GM19238 (cell line): ENCODE data around the gene RFPL3.

Source experiments
- DNase-seq: peaks from one replicate; pipeline ENCODE4 v3.0.0; 2011; ENCODE audit warnings: low spot score; ENCODE audit not compliant: insufficient read length

Gene RFPL3

GRCh38 chr22:32410459-32410858 is 52.8 kb downstream of the RFPL3 start:
- DNase-seq, result no peak
